ENCODE measurements around the gene C16orf74. TPM values are rescaled to one million over a fixed set of nuclear protein-coding genes. Genes with fewer than 3 reads are reported as not detected.

C16orf74 gene
- total RNA-seq, 1 experiment from 2014 or later: 68.5 TPM

GRCh38 chr16:85724126-85724879 lies 26.6 kb downstream of the C16orf74 start:
- DNase-seq (ENCODE audit: unreplicated experiment): no peak
- CTCF ChIA-PET: interaction anchor here (0.6 kb wide), 1 partner anchor 16 kb away, joined by 3 read pairs; no protein-coding TSS in a partner anchor
- no peak for TF ChIP-seq CTCF (IDR thresholded peaks at IDR 0.05; ENCODE audit: unreplicated experiment)
- no peaks in the 10 kb centered on the region for H3K27me3 Mint-ChIP-seq (ENCODE audit: insufficient read depth, unreplicated experiment)
- no peak overlapping the region for H3K4me3 Mint-ChIP-seq (ENCODE audit: unreplicated experiment)
- peaks cover 5% of the 10 kb centered on the region for H3K36me3 Mint-ChIP-seq (ENCODE audit: insufficient read depth, unreplicated experiment)
- intact Hi-C loops (cut with micrococcal nuclease): no loop called here
- H3K4me1 Mint-ChIP-seq (ENCODE audit: insufficient read depth, unreplicated experiment): peaks cover 7% of the 10 kb centered on the region
- no peaks in the 10 kb centered on the region for H3K9me3 Mint-ChIP-seq (ENCODE audit: unreplicated experiment)
- no peak overlapping the region for H3K27ac Mint-ChIP-seq (ENCODE audit: low read depth, unreplicated experiment)
- POLR2A ChIA-PET: no interaction called here
- no TSS peak for BruUV-seq (replicated peaks)

- no TSS peak for BruUV-seq (replicated peaks)
- H3K4me1 Mint-ChIP-seq (ENCODE audit: insufficient read depth, unreplicated experiment): peaks cover 7% of the 10 kb centered on the region
- no peak overlapping the region for H3K27ac Mint-ChIP-seq (ENCODE audit: low read depth, unreplicated experiment)
- no peak for TF ChIP-seq CTCF (IDR thresholded peaks at IDR 0.05; ENCODE audit: unreplicated experiment)
- POLR2A ChIA-PET: interaction anchor here (0.6 to 1.7 kb wide), 2 partner anchors 20 to 24 kb away, joined by 3 to 5 read pairs; no protein-coding TSS in a partner anchor
- no peaks in the 10 kb centered on the region for H3K27me3 Mint-ChIP-seq (ENCODE audit: insufficient read depth, unreplicated experiment)
- no peak for DNase-seq (ENCODE audit: unreplicated experiment)
- intact Hi-C loops (cut with micrococcal nuclease): no loop called here
- H3K4me3 Mint-ChIP-seq (ENCODE audit: unreplicated experiment): no peak overlapping the region
- no peaks in the 10 kb centered on the region for H3K9me3 Mint-ChIP-seq (ENCODE audit: unreplicated experiment)
- peaks cover 5% of the 10 kb centered on the region for H3K36me3 Mint-ChIP-seq (ENCODE audit: insufficient read depth, unreplicated experiment)
- CTCF ChIA-PET: interaction anchor here (0.6 kb wide), 1 partner anchor 608 kb away, joined by 3 read pairs; no protein-coding TSS in a partner anchor
These were observed 28.6 kb downstream of the C16orf74 start for GRCh38 chr16:85722128-85722893.

GRCh38 chr16:85720302-85720637 lies 30.6 kb downstream of the C16orf74 start:
- peaks cover 5% of the 10 kb centered on the region for H3K36me3 Mint-ChIP-seq (ENCODE audit: insufficient read depth, unreplicated experiment)
- no peak overlapping the region for H3K4me3 Mint-ChIP-seq (ENCODE audit: unreplicated experiment)
- no peak for TF ChIP-seq CTCF (IDR thresholded peaks at IDR 0.05; ENCODE audit: unreplicated experiment)
- no peak overlapping the region for H3K27ac Mint-ChIP-seq (ENCODE audit: low read depth, unreplicated experiment)
- intact Hi-C loops (cut with micrococcal nuclease): no loop called here
- CTCF ChIA-PET: interaction anchor here (0.7 to 2.0 kb wide), 8 partner anchors 11 to 1188 kb away, joined by 3 to 8 read pairs (median 4); no protein-coding TSS in a partner anchor
- no TSS peak for BruUV-seq (replicated peaks)
- peak; percentile 92 for DNase-seq (ENCODE audit: unreplicated experiment)
- POLR2A ChIA-PET: interaction anchor here (1.0 to 1.2 kb wide), 2 partner anchors 18 to 27 kb away, joined by 3 read pairs; no protein-coding TSS in a partner anchor
- peaks cover 7% of the 10 kb centered on the region for H3K4me1 Mint-ChIP-seq (ENCODE audit: insufficient read depth, unreplicated experiment)
- H3K27me3 Mint-ChIP-seq (ENCODE audit: insufficient read depth, unreplicated experiment): no peaks in the 10 kb centered on the region
- no peaks in the 10 kb centered on the region for H3K9me3 Mint-ChIP-seq (ENCODE audit: unreplicated experiment)
